ENCODE measurements around the gene OR7D2.
A peak's percentile ranks its signal among the peaks of the same experiment; 100 is the strongest.

The OR7D2 gene

DNA sequence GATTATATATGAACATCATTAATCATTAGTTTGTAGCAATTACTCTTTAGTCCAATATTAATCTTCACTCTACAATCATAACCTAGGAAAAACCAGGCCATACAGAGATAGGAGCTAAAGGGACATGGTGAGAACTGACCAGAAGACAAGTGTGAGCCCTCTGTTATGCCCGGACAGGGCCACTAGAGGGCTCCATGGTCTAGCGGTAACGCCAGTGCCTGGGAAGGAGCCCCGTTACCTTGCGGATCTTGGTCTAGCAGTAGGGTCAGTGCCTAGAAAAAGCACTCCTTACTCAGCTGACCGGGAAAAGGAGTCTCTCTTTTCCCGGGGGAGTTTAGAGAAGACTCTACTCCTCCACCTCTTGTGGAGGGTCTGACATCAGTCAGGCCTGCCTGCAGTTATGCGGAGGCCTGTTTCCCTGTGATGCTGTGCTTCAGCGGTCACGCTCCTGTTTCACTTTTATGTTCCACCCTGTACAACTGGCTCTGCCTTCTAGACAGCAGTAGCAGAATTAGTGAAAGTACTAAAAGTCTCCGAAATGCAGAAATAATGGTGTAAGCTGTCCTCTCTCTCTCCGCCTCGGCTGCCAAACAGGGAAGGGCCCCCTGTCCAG lies 26.8 kb downstream of the OR7D2 start:
- DNase-seq (ENCODE audit: low read depth in 2 of 2) = peak; percentile 23 to 27

DNA sequence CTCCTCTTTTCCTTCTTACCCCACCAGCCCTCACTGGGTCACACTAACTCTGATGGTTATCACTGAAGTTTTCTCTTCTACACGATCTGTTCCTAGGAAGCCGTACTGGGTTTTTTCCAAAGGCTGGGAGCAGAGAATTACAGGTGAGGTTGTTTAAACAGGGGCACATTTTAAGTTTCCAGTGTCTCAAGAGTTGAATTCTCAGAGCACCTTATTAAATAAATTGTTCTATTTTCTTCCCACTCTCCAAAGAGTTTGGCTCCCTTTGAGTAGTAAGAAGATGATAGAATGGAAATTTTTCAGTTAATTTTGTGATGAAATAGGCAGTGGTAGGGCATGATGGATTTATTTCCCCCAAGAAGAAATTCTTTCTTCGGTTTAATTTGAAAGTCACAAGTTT lies 40.7 kb downstream of the OR7D2 start, which contains the start of gene OR7D4:
OR7D4 (minus strand) TSS at position 101 of the 400 bp plus-strand sequence. CDS start 4,752 bp downstream, outside the sequence.
- no peak for DNase-seq (ENCODE audit: low read depth in 2 of 2)

Measured in activated CD8-positive, alpha-beta memory T cell treated with anti-CD3 and anti-CD28 coated beads for 4 hours (primary cell).